ENCODE results near the gene GJD3. TPM values are rescaled to one million over a fixed set of nuclear protein-coding genes. Genes with fewer than 3 reads are reported as not detected.

The GJD3 gene
- total RNA-seq, 1 donor from 2014 or later = 0.82 TPM

Small RNA genes within 50 kb of the gene (small RNA-seq; reads per million reads assigned to genes)
- gene RF00019 (ENCODE audit: low replicate concordance) = not detected
- gene RNA5SP441 (ENCODE audit: low replicate concordance) = not detected

Other genes with a start within 250 kb of the GJD3 start
- gene MSL1, start 242.8 kb downstream of the GJD3 start, total RNA-seq = 70.4 TPM
- 47.2 TPM for gene CASC3, start 224.2 kb downstream of the GJD3 start, total RNA-seq
- 48.0 TPM for gene RAPGEFL1, start 187.3 kb downstream of the GJD3 start, total RNA-seq
- gene WIPF2, start 145.4 kb downstream of the GJD3 start, total RNA-seq = 6.9 TPM
- gene CDC6, start 76.9 kb downstream of the GJD3 start, total RNA-seq = 4.4 TPM
- gene RARA, start 55.6 kb downstream of the GJD3 start, total RNA-seq = 33.3 TPM
- 55.3 TPM for gene TOP2A, start 53.2 kb upstream of the GJD3 start, total RNA-seq
- 205 TPM for gene IGFBP4, start 78.7 kb upstream of the GJD3 start, total RNA-seq
- gene TNS4, start 136.9 kb upstream of the GJD3 start, total RNA-seq = 10.4 TPM
- not detected for gene CCR7, start 200.7 kb upstream of the GJD3 start, total RNA-seq

Data from tongue (tissue), 2 donors.